HTERT RPE-1 (cell line): ENCODE measurements around the gene RNF157.
"Not testable (repeated sequence)": the region's sequence is repeated elsewhere in the genome, so short reads cannot be mapped to it uniquely, and the experiment has no call there.

Source experiments
- in situ Hi-C: fragments of 300-500 bp; cut with MboI; formaldehyde crosslinking; loops from 4 replicates; pipeline ENCODE4 v1.14.3; 2020; ENCODE audit warnings: low sequenced_read_pairs

Gene RNF157

GRCh38 chr17:76195281-76196096 is 44.8 kb downstream of the RNF157 start:
- in situ Hi-C loops = no loop called here

- in situ Hi-C loops = no loop called here
These were observed 46.7 kb downstream of the RNF157 start for GRCh38 chr17:76193591-76193990.

- in situ Hi-C loops = no loop called here
These were observed 48.4 kb downstream of the RNF157 start for GRCh38 chr17:76191896-76192295.

GRCh38 chr17:76189741-76190140 is 50.6 kb downstream of the RNF157 start:
- in situ Hi-C loops = no loop called here

GRCh38 chr17:76189247-76189646 is 51.0 kb downstream of the RNF157 start:
- in situ Hi-C loops = no loop called here

GRCh38 chr17:76188213-76189016 is 51.9 kb downstream of the RNF157 start:
- in situ Hi-C loops = no loop called here

- in situ Hi-C loops = not testable (repeated sequence)
These were observed 53.5 kb downstream of the RNF157 start for GRCh38 chr17:76186774-76187173.

GRCh38 chr17:76184290-76184689 is 56.0 kb downstream of the RNF157 start:
- in situ Hi-C loops = no loop called here

GRCh38 chr17:76182016-76182764 is 58.1 kb downstream of the RNF157 start:
- in situ Hi-C loops = no loop called here

- in situ Hi-C loops = no loop called here
These were observed 60.5 kb downstream of the RNF157 start for GRCh38 chr17:76179496-76180467.

GRCh38 chr17:76178124-76178523 is 62.2 kb downstream of the RNF157 start:
- in situ Hi-C loops = no loop called here

GRCh38 chr17:76176701-76177574 is 63.4 kb downstream of the RNF157 start:
- in situ Hi-C loops = no loop called here

- in situ Hi-C loops = no loop called here
These were observed 66.3 kb downstream of the RNF157 start for GRCh38 chr17:76174037-76174436.

GRCh38 chr17:76173474-76173873 is 66.8 kb downstream of the RNF157 start:
- in situ Hi-C loops = no loop called here

- in situ Hi-C loops = no loop called here
These were observed 68.6 kb downstream of the RNF157 start for GRCh38 chr17:76171706-76172105.

- in situ Hi-C loops = no loop called here
These were observed 70.2 kb downstream of the RNF157 start for GRCh38 chr17:76170114-76170513.

GRCh38 chr17:76166906-76167305 is 73.4 kb downstream of the RNF157 start:
- in situ Hi-C loops = no loop called here

GRCh38 chr17:76166168-76166567 is 74.1 kb downstream of the RNF157 start:
- in situ Hi-C loops = no loop called here

- in situ Hi-C loops = no loop called here
These were observed 76.0 kb downstream of the RNF157 start for GRCh38 chr17:76164331-76164730.
